Breast epithelium (tissue), 3 donors: ENCODE results near the gene AKAP8L.

Experiments used
- CTCF ChIP-seq, 3 donors: fragments of 450-650 bp; IDR thresholded peaks; one replicate each; pipeline ENCODE4 v1.5.1; 2016 to 2017; ENCODE audit warnings: antibody characterized with exemption in 3 of 3, mild to moderate bottlenecking in 3 of 3, moderate library complexity in 3 of 3
- POLR2A ChIP-seq: fragments of 450-650 bp; IDR thresholded peaks from one replicate; pipeline ENCODE4 v1.6.1; 2016; ENCODE audit warnings: antibody characterized with exemption, mild to moderate bottlenecking, moderate library complexity
- POLR2AphosphoS5 ChIP-seq, 3 donors: sonication (generic); formaldehyde crosslinking; IDR thresholded peaks; one replicate each; pipeline ENCODE4 v1.6.1; 2017; ENCODE audit warnings: antibody characterized with exemption in 3 of 3

- TF ChIP-seq CTCF (IDR thresholded peaks at IDR 0.05) = no peak
- no peak for TF ChIP-seq POLR2AphosphoS5 (IDR thresholded peaks at IDR 0.05)
- TF ChIP-seq POLR2A = no peak
Observed at GRCh38 chr19:15358918-15359317, 59.9 kb downstream of the AKAP8L start.
